Neutrophil (primary cell): ENCODE results near the gene MMP2.

Experiments used
- H3K27ac ChIP-seq: fragments of 200-600 bp; sonication (generic); 2 replicates; pipeline ENCODE4 v1.5.1; 2016; ENCODE audit warnings: mild to moderate bottlenecking, moderate library complexity
- H3K27me3 ChIP-seq: fragments of 200-600 bp; sonication (generic); 2 replicates; pipeline ENCODE4 v1.6.0; 2016; ENCODE audit warnings: mild to moderate bottlenecking
- H3K36me3 ChIP-seq: fragments of 200-600 bp; sonication (generic); 2 replicates; pipeline ENCODE4 v1.5.1; 2017
- H3K4me1 ChIP-seq, 2 experiments: fragments of 200-600 bp in 1 of 2; sonication (generic) in 1 of 2; 1 replicate in 1 of 2; 2 replicates in 1 of 2; pipeline versions ENCODE4 v1.5.1 to v1.6.1; 2013 to 2016; ENCODE audit warnings: low read depth in 1 of 2, low read length in 1 of 2, mild to moderate bottlenecking in 1 of 2, moderate library complexity in 1 of 2; ENCODE audit not compliant: control insufficient read depth in 1 of 2, insufficient read depth in 1 of 2
- H3K4me3 ChIP-seq, 2 experiments: fragments of 200-600 bp in 1 of 2; sonication (generic) in 1 of 2; 1 replicate in 1 of 2; 2 replicates in 1 of 2; pipeline ENCODE4 v1.5.1; 2013 to 2016; ENCODE audit warnings: low read depth in 1 of 2, low read length in 1 of 2, mild to moderate bottlenecking in 1 of 2, moderate library complexity in 1 of 2
- H3K9me3 ChIP-seq: fragments of 200-600 bp; sonication (generic); 2 replicates; pipeline ENCODE4 v1.5.1; 2016
- TF ChIP-seq, protein P1 (sequence below): fragments of 200-600 bp; sonication (generic); IDR thresholded peaks from 2 replicates; pipeline ENCODE4 v1.5.1; 2016; ENCODE audit warnings: antibody characterized with exemption

Gene MMP2

DNA sequence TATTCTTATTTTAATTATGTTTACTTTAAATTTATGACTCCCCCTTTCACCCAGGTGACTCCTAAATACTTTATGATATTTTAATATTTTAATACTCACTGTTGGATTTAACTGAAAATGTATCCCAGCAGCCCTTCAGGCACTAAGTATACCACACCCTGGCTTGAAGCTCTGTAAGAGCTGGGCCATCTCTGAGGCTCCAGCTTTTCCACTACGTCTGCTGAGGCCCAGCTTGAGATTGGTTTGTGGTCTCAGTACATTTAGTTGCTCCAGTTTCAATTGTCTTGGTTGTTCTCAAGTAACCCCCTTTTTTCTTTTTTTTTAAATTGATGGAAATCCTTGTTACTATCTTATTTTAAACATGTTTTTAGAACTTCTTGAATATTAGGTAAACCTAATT lies 60.5 kb downstream of the MMP2 start:
- Histone ChIP-seq H3K27ac (peak overlapping the region; percentile 84), H3K4me1 (peaks cover 28 to 32% of the 10 kb centered on the region in 2 experiments)

DNA sequence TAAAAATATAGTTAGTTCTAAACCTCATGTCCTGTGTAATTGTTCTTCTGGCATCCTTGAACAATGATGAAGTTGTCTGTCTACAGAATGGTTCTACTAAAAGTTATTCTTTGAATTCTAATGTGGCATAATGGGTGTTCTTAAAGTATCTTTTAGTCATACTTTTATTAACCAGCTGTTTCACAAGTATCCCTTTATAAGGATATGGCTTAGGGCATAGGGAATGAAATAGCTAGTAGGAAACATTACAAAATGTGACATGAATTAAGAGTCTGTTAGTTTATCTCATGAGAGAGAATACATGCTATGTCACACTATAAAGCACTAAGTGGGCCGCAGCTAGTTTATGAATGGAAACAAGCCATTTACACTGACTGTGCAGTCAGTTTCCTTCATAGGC lies 61.2 kb downstream of the MMP2 start:
- peak overlapping the region; percentile 84 for H3K27ac ChIP-seq
- no peaks in the 10 kb centered on the region for H3K9me3 ChIP-seq
- TF ChIP-seq, protein P1, sequence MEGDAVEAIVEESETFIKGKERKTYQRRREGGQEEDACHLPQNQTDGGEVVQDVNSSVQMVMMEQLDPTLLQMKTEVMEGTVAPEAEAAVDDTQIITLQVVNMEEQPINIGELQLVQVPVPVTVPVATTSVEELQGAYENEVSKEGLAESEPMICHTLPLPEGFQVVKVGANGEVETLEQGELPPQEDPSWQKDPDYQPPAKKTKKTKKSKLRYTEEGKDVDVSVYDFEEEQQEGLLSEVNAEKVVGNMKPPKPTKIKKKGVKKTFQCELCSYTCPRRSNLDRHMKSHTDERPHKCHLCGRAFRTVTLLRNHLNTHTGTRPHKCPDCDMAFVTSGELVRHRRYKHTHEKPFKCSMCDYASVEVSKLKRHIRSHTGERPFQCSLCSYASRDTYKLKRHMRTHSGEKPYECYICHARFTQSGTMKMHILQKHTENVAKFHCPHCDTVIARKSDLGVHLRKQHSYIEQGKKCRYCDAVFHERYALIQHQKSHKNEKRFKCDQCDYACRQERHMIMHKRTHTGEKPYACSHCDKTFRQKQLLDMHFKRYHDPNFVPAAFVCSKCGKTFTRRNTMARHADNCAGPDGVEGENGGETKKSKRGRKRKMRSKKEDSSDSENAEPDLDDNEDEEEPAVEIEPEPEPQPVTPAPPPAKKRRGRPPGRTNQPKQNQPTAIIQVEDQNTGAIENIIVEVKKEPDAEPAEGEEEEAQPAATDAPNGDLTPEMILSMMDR = no peak
- H3K4me1 ChIP-seq = peaks cover 28 to 32% of the 10 kb centered on the region in 2 experiments
- H3K36me3 ChIP-seq = peaks cover 44% of the 10 kb centered on the region
- peak overlapping the region in 1 of 2 experiments; percentile 31 for H3K4me3 ChIP-seq
- no peaks in the 10 kb centered on the region for H3K27me3 ChIP-seq

More for the DNA sequence above, 60.5 kb downstream of the MMP2 start:
- Histone ChIP-seq H3K9me3 (no peaks in the 10 kb centered on the region), H3K4me3 (peak overlapping the region in 1 of 2 experiments; percentile 31), H3K36me3 (peaks cover 46% of the 10 kb centered on the region), H3K27me3 (no peaks in the 10 kb centered on the region)
- TF ChIP-seq, protein P1 = no peak

DNA sequence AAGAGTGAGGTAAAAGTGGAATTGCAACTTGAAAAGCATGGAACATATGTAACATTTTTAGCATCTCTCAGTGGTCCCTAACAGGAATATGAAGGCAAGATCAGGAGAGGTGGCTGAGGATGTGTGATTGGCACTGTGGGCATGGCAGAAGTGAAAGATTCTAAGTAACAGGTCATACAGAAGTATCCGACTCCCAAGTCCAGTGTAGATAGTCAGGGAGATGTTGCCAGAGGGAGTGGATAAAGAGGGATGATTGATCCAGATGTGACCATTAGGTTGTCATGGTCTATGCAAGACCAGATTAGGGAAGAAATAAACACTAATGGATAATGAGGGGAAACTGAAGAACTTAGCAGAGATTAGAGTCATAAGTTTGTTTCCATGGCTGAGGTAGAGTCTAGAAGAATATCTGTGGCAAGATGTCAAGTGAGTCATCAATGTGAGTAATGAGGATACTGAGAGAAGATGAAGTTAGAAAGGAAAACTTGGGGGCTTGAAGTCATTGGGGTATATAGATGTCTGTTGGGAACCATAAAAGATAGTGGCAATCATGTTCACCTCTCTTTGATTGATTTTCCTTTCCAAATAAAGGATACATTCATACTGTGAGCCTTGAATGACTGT lies 63.6 kb downstream of the MMP2 start:
- H3K4me1 ChIP-seq = peaks cover 26 to 30% of the 10 kb centered on the region in 2 experiments
- peaks cover 61% of the 10 kb centered on the region for H3K36me3 ChIP-seq
- peak overlapping the region; percentile 36 for H3K27ac ChIP-seq
- H3K4me3 ChIP-seq = no peak overlapping the region
- no peaks in the 10 kb centered on the region for H3K9me3 ChIP-seq
- no peaks in the 10 kb centered on the region for H3K27me3 ChIP-seq
- TF ChIP-seq, protein P1 = no peak

DNA sequence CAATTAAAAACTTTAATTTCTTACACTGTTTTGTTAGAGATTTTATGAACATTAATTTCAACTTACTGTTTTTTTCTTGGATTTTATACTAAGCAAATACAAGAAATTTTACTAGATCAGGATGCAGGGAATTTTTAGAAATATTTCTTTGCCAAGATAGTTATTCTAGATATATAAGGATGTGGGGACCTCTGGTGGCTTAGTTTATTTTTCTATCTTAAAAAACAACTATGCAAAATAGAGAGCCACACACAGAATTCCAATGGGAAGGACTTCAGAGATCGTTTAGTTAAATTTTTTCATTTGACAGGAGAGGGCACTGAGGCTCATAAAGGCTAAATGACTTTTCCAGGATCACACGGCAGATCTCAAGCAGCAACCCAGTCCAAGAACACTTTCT lies 64.5 kb downstream of the MMP2 start:
- TF ChIP-seq, protein P1 = no peak
- H3K27me3 ChIP-seq = no peaks in the 10 kb centered on the region
- no peak overlapping the region for H3K27ac ChIP-seq
- peaks cover 17 to 21% of the 10 kb centered on the region in 2 experiments for H3K4me1 ChIP-seq
- H3K36me3 ChIP-seq = peaks cover 66% of the 10 kb centered on the region
- H3K4me3 ChIP-seq = no peak overlapping the region
- no peaks in the 10 kb centered on the region for H3K9me3 ChIP-seq

DNA sequence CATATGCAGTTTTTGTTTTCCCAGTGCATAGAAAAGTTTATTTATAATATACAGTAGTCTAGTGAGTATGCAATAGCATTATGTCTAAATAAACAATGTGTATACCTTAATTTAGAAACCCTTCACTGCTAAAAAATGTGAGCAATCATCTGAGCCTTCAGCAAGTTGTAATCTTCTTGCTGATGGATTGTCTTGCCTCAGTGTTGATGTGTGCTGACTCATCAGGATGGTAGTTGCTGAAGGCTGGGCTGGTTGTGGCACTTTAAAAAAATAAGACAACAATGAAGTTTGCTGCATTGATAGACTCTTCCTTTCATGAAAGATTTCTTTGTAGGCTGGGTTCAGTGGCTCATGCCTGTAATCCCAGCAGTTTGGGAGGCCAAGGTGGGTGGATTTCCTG lies 73.6 kb downstream of the MMP2 start:
- Histone ChIP-seq H3K27me3 (no peaks in the 10 kb centered on the region), H3K36me3 (peaks cover 93% of the 10 kb centered on the region), H3K9me3 (no peaks in the 10 kb centered on the region), H3K4me1 (peaks cover 0 to 7% of the 10 kb centered on the region in 2 experiments), H3K27ac (no peak overlapping the region), H3K4me3 (no peak overlapping the region)
- TF ChIP-seq, protein P1 = no peak
